SK-N-SH (cell line): ENCODE results near the gene TANC1. TPM values are rescaled to one million over a fixed set of nuclear protein-coding genes. Genes with fewer than 3 reads are reported as not detected.

ENCODE experiments used
- CTCF ChIA-PET: fragments of 300-600, 350-600 bp; formaldehyde crosslinking; extraction: SDS; loops from one replicate; lab custom pipeline; 2021; lab: Yijun Ruan, JAX
- POLR2A ChIA-PET: fragments of 350-600 bp; sonication (Branson Sonifier 250); formaldehyde crosslinking; extraction: SDS; loops from one replicate; lab custom pipeline; 2020; ENCODE audit warnings: antibody characterized with exemption, inconsistent platforms; lab: Yijun Ruan, JAX
- DNase-seq: peaks from one replicate; pipeline ENCODE4 v3.0.0; 2012
- H2AFZ ChIP-seq: fragments of 200-600 bp; sonication (generic); 2 replicates; pipeline ENCODE4 v1.8.1; 2016; ENCODE audit warnings: antibody characterized with exemption, mild to moderate bottlenecking, low read depth
- H3F3A ChIP-seq: fragments of 200-600 bp; sonication (generic); replicated peaks from 2 replicates; pipeline ENCODE3; 2016; ENCODE audit warnings: antibody characterized with exemption, mild to moderate bottlenecking; ENCODE audit not compliant: insufficient read depth
- H3K27ac ChIP-seq, 2 experiments: fragments of 200-500 bp in 1 of 2; fragments of 200-600 bp in 1 of 2; sonication (Bioruptor generic) in 1 of 2; sonication (generic), shearing (Covaris generic) in 1 of 2; 2 replicates each; pipeline versions ENCODE4 v1.5.1 to v1.6.1; 2014 to 2016; ENCODE audit warnings: low read depth in 2 of 2, inconsistent platforms in 1 of 2, low read length in 1 of 2, mild to moderate bottlenecking in 1 of 2, mixed read lengths in 1 of 2
- H3K27me3 ChIP-seq: fragments of 200-600 bp; sonication (generic), shearing (Covaris generic); 2 replicates; pipeline ENCODE4 v1.6.1; 2016; ENCODE audit warnings: mixed run types; ENCODE audit not compliant: insufficient read depth
- H3K36me3 ChIP-seq, 2 experiments: fragments of 200-500 bp in 1 of 2; fragments of 200-600 bp in 1 of 2; sonication (Bioruptor generic) in 1 of 2; sonication (generic) in 1 of 2; replicated peaks in 1 of 2; 2 replicates each; pipeline versions ENCODE3 to v1.5.1; 2014 to 2016; ENCODE audit warnings: low read length in 1 of 2, mild to moderate bottlenecking in 1 of 2; ENCODE audit not compliant: insufficient read depth in 2 of 2, control insufficient read depth in 1 of 2
- H3K4me1 ChIP-seq, 2 experiments: fragments of 200-500 bp in 1 of 2; fragments of 200-600 bp in 1 of 2; sonication (Bioruptor generic) in 1 of 2; sonication (generic), shearing (Covaris generic) in 1 of 2; 2 replicates each; pipeline versions ENCODE4 v1.5.1 to v1.6.1; 2014 to 2016; ENCODE audit warnings: low read depth in 1 of 2, low read length in 1 of 2, mixed run types in 1 of 2; ENCODE audit not compliant: insufficient read depth in 2 of 2, control insufficient read depth in 1 of 2
- H3K4me2 ChIP-seq: fragments of 200-600 bp; sonication (generic), shearing (Covaris generic); 2 replicates; pipeline ENCODE4 v1.6.1; 2017; ENCODE audit warnings: mixed run types
- H3K4me3 ChIP-seq, 2 experiments: fragments of 200-500 bp in 1 of 2; fragments of 200-600 bp in 1 of 2; sonication (Bioruptor generic) in 1 of 2; sonication (generic), shearing (Covaris generic) in 1 of 2; 2 replicates each; pipeline versions ENCODE4 v1.5.1 to v1.8.1; 2014 to 2016; ENCODE audit warnings: low read depth in 2 of 2, inconsistent platforms in 1 of 2, low read length in 1 of 2, mild to moderate bottlenecking in 1 of 2, mixed read lengths in 1 of 2, moderate library complexity in 1 of 2
- H3K79me2 ChIP-seq: fragments of 200-600 bp; sonication (generic); 2 replicates; pipeline ENCODE4 v1.8.1; 2017; ENCODE audit warnings: mild to moderate bottlenecking; ENCODE audit not compliant: insufficient read depth
- H3K9ac ChIP-seq: fragments of 200-600 bp; sonication (generic); 2 replicates; pipeline ENCODE4 v1.6.1; 2017; ENCODE audit warnings: mixed run types
- H3K9me2 ChIP-seq: fragments of 200-600 bp; sonication (generic); 2 replicates; pipeline ENCODE4 v1.6.1; 2017; ENCODE audit warnings: mixed run types
- H3K9me3 ChIP-seq: fragments of 200-600 bp; sonication (generic); 2 replicates; pipeline ENCODE4 v1.6.1; 2017; ENCODE audit warnings: mixed run types, mild to moderate bottlenecking, moderate library complexity
- H4K20me1 ChIP-seq: fragments of 200-600 bp; sonication (generic); 2 replicates; pipeline ENCODE4 v1.6.1; 2017; ENCODE audit warnings: mild to moderate bottlenecking, mixed run types; ENCODE audit not compliant: insufficient read depth
- ELF1 ChIP-seq: IDR thresholded peaks from 2 replicates; pipeline ENCODE4 v1.4.0; 2012
- EP300 ChIP-seq, 2 experiments: IDR thresholded peaks; 2 replicates each; pipeline versions ENCODE4 v1.4.0 to v1.6.1; 2012; ENCODE audit warnings: borderline replicate concordance in 1 of 2, low read depth in 1 of 2, low read length in 1 of 2
- FOSL2 ChIP-seq: IDR thresholded peaks from 2 replicates; pipeline ENCODE4 v1.4.0; 2012; ENCODE audit warnings: low read depth, mild to moderate bottlenecking, moderate library complexity, borderline replicate concordance
- FOXJ3 ChIP-seq: sonication (generic); formaldehyde crosslinking; IDR thresholded peaks from 2 replicates; pipeline ENCODE4 v1.5.1; 2020; ENCODE audit warnings: mild to moderate bottlenecking, missing genetic modification reagents
- FOXM1 ChIP-seq: IDR thresholded peaks from 2 replicates; pipeline ENCODE4 v1.4.0; 2012; ENCODE audit warnings: low read depth, mild to moderate bottlenecking
- GATA2 ChIP-seq: sonication (generic); formaldehyde crosslinking; IDR thresholded peaks from 2 replicates; pipeline ENCODE4 v1.5.0; 2020; ENCODE audit warnings: mild to moderate bottlenecking, missing genetic modification reagents
- JUND ChIP-seq: IDR thresholded peaks from 2 replicates; pipeline ENCODE4 v1.4.0; 2012
- MEF2A ChIP-seq: IDR thresholded peaks from 2 replicates; pipeline ENCODE4 v1.4.0; 2012; ENCODE audit warnings: low read depth, borderline replicate concordance
- MXI1 ChIP-seq: IDR thresholded peaks from 2 replicates; pipeline ENCODE4 v1.6.1; 2012; ENCODE audit warnings: mild to moderate bottlenecking, low read depth, low read length, improper control_type of control experiment
- NFIC ChIP-seq: IDR thresholded peaks from 2 replicates; pipeline ENCODE4 v1.4.0; 2012; ENCODE audit warnings: borderline replicate concordance
- POLR2AphosphoS5 ChIP-seq: IDR thresholded peaks from 2 replicates; pipeline ENCODE4 v1.6.1; 2012; ENCODE audit warnings: low read depth, low read length
- RXRA ChIP-seq: IDR thresholded peaks from 2 replicates; pipeline ENCODE4 v1.4.0; 2012; ENCODE audit warnings: low read depth, mild to moderate bottlenecking, borderline replicate concordance
- SIN3A ChIP-seq: IDR thresholded peaks from 2 replicates; pipeline ENCODE4 v1.6.1; 2012; ENCODE audit warnings: low read depth, mild to moderate bottlenecking, low read length, moderate library complexity, borderline replicate concordance
- SMC3 ChIP-seq: IDR thresholded peaks from 2 replicates; pipeline ENCODE4 v1.6.1; 2012; ENCODE audit warnings: low read depth, low read length, improper control_type of control experiment
- TCF12 ChIP-seq: IDR thresholded peaks from 2 replicates; pipeline ENCODE4 v1.4.0; 2012
- USF2 ChIP-seq: fragments of 150-350 bp; IDR thresholded peaks from 2 replicates; pipeline ENCODE4 v1.6.1; 2017; ENCODE audit warnings: antibody characterized with exemption, low read length, low read depth, borderline replicate concordance
- WGBS: methylation state at CpG from one replicate; pipeline ENCODE4 v1.1.6; 2017; ENCODE audit warnings: low lambda C conversion rate; 5-methylcytosine and 5-hydroxymethylcytosine counted together
- polyA plus RNA-seq, 3 experiments: library from polyadenylated mRNA; depleted of rRNA; stranded (reverse); fragments of >200 nt; gene quantifications; 2 replicates each; pipeline ENCODE4 v1.2.3, GENCODE V29; 2012
- TF ChIP-seq, protein P1 (sequence below): IDR thresholded peaks from 2 replicates; pipeline ENCODE4 v1.4.0; 2012; ENCODE audit warnings: low read depth, borderline replicate concordance
- TF ChIP-seq, protein P2 (sequence below): IDR thresholded peaks from 2 replicates; pipeline ENCODE4 v1.4.0; 2012; ENCODE audit warnings: low read depth
- TF ChIP-seq, protein P3 (sequence below): IDR thresholded peaks from 2 replicates; pipeline ENCODE4; 2012

TANC1 gene
- polyA plus RNA-seq, 1 of the 3 experiments (the other 2 are of a cell fraction), result 19.2 TPM

- no peak for TF ChIP-seq FOXJ3
- TF ChIP-seq, protein P1, sequence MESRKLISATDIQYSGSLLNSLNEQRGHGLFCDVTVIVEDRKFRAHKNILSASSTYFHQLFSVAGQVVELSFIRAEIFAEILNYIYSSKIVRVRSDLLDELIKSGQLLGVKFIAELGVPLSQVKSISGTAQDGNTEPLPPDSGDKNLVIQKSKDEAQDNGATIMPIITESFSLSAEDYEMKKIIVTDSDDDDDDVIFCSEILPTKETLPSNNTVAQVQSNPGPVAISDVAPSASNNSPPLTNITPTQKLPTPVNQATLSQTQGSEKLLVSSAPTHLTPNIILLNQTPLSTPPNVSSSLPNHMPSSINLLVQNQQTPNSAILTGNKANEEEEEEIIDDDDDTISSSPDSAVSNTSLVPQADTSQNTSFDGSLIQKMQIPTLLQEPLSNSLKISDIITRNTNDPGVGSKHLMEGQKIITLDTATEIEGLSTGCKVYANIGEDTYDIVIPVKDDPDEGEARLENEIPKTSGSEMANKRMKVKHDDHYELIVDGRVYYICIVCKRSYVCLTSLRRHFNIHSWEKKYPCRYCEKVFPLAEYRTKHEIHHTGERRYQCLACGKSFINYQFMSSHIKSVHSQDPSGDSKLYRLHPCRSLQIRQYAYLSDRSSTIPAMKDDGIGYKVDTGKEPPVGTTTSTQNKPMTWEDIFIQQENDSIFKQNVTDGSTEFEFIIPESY, result no peak
- no peak for TF ChIP-seq EP300 (IDR thresholded peaks at IDR 0.05; ENCODE audit: borderline replicate concordance in 1 of 2, low read depth in 1 of 2, low read length in 1 of 2)
- TF ChIP-seq, all 33 proteins: peak for 0
Observed at GRCh38 chr2:159147690-159148089, 179.2 kb downstream of the TANC1 start (continued).

GRCh38 chr2:159148901-159149300 is 180.5 kb downstream of the TANC1 start:
- Histone ChIP-seq H3K36me3 (peaks cover 10 to 41% of the 10 kb centered on the region in 2 experiments), H3F3A (no peaks in the 10 kb centered on the region), H3K4me3 (no peak overlapping the region), H3K27me3 (no peaks in the 10 kb centered on the region), H3K9ac (no peak overlapping the region), H3K4me1 (peaks cover 0 to 11% of the 10 kb centered on the region in 2 experiments; a peak in 1 of 4 replicates), H3K4me2 (no peak overlapping the region), H3K79me2 (no peaks in the 10 kb centered on the region), H2AFZ (no peak overlapping the region), H4K20me1 (no peaks in the 10 kb centered on the region), H3K9me3 (no peaks in the 10 kb centered on the region), H3K27ac (no peak overlapping the region), H3K9me2 (no peaks in the 10 kb centered on the region)
- DNase-seq, result no peak
- POLR2A ChIA-PET, result interaction anchor here (0.6 kb wide), 1 partner anchor 17 kb away, joined by 3 read pairs; no protein-coding TSS in a partner anchor
- CTCF ChIA-PET, result interaction anchor here (0.8 kb wide), 1 partner anchor 13 kb away, joined by 3 read pairs; no protein-coding TSS in a partner anchor
- TF ChIP-seq, protein P2, sequence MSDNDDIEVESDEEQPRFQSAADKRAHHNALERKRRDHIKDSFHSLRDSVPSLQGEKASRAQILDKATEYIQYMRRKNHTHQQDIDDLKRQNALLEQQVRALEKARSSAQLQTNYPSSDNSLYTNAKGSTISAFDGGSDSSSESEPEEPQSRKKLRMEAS, result no peak
- WGBS, result 89% methylated on average over 8 of the region's 8 CpGs

- Histone ChIP-seq H3K27ac (no peak overlapping the region), H3K9me2 (no peaks in the 10 kb centered on the region), H3F3A (no peaks in the 10 kb centered on the region), H3K9me3 (no peaks in the 10 kb centered on the region), H4K20me1 (no peaks in the 10 kb centered on the region), H3K4me3 (no peak overlapping the region), H3K4me2 (no peak overlapping the region), H3K79me2 (no peaks in the 10 kb centered on the region), H3K4me1 (peaks cover 4 to 11% of the 10 kb centered on the region in 2 experiments; a peak in 1 of 4 replicates)
- WGBS, result 93% methylated on average over 2 of the region's 2 CpGs
- no peak for TF ChIP-seq EP300 (IDR thresholded peaks at IDR 0.05; ENCODE audit: borderline replicate concordance in 1 of 2, low read depth in 1 of 2, low read length in 1 of 2)
- TF ChIP-seq MEF2A, result no peak
- TF ChIP-seq TCF12, result no peak
- TF ChIP-seq, protein P1, result no peak
- no peak for TF ChIP-seq JUND
- no peak for TF ChIP-seq SMC3
- TF ChIP-seq, protein P3, sequence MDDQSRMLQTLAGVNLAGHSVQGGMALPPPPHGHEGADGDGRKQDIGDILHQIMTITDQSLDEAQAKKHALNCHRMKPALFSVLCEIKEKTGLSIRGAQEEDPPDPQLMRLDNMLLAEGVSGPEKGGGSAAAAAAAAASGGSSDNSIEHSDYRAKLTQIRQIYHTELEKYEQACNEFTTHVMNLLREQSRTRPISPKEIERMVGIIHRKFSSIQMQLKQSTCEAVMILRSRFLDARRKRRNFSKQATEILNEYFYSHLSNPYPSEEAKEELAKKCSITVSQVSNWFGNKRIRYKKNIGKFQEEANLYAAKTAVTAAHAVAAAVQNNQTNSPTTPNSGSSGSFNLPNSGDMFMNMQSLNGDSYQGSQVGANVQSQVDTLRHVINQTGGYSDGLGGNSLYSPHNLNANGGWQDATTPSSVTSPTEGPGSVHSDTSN, result no peak
- TF ChIP-seq ELF1, result no peak
- TF ChIP-seq POLR2AphosphoS5, result no peak
- no peak for TF ChIP-seq MXI1
- no peak for TF ChIP-seq USF2
- no peak for TF ChIP-seq GATA2 (CRISPR knock-in tag)
- TF ChIP-seq RXRA, result no peak
- TF ChIP-seq SIN3A, result no peak
- no peak for TF ChIP-seq FOXM1
- TF ChIP-seq, protein P2, result no peak
- TF ChIP-seq NFIC, result no peak
- no peak for TF ChIP-seq FOSL2
- TF ChIP-seq, all 33 proteins: peak for 0
- DNase-seq, result no peak
- no peaks in the 10 kb centered on the region for H3K27me3 ChIP-seq
- peaks cover 10 to 47% of the 10 kb centered on the region in 2 experiments for H3K36me3 ChIP-seq
- H2AFZ ChIP-seq, result no peak overlapping the region
- CTCF ChIA-PET, result interaction anchor here (0.8 kb wide), 1 partner anchor 14 kb away, joined by 3 read pairs; no protein-coding TSS in a partner anchor
- no peak overlapping the region for H3K9ac ChIP-seq
- POLR2A ChIA-PET, result no interaction called here
Observed at GRCh38 chr2:159149747-159150146, 181.3 kb downstream of the TANC1 start.
